Keratinocyte (primary cell): ENCODE data around the gene NECAB3. TPM values are rescaled to one million over a fixed set of nuclear protein-coding genes. Genes with fewer than 3 reads are reported as not detected.

Source experiments
- DNase-seq: peaks from one replicate; pipeline ENCODE4 v3.0.0-alpha.2; 2011; ENCODE audit warnings: low read depth, missing footprints, low spot score
- FAIRE-seq: peaks from 2 replicates; lab custom pipeline; 2011; peaks lifted over from hg19 to GRCh38; lab: Jason Lieb, UNC
- H2AFZ ChIP-seq: 2 replicates; pipeline ENCODE4 v1.6.0; 2012; ENCODE audit warnings: low read length, control low read depth, inconsistent platforms; ENCODE audit not compliant: control insufficient read depth
- H3K27ac ChIP-seq: 2 replicates; pipeline ENCODE4 v1.5.1; 2011; ENCODE audit warnings: low read length; ENCODE audit not compliant: control insufficient read depth, insufficient read depth
- H3K27me3 ChIP-seq: 3 replicates; pipeline ENCODE4 v1.6.0; 2011; ENCODE audit warnings: low read length; ENCODE audit not compliant: control insufficient read depth, insufficient read depth; ENCODE audit errors: extremely low read depth
- H3K36me3 ChIP-seq, 2 experiments: 2 replicates in 1 of 2; 3 replicates in 1 of 2; pipeline ENCODE4 v1.5.1; 2011; ENCODE audit warnings: low read length in 2 of 2, mild to moderate bottlenecking in 1 of 2; ENCODE audit not compliant: control insufficient read depth in 2 of 2, insufficient read depth in 2 of 2; ENCODE audit errors: extremely low read depth in 1 of 2
- H3K4me1 ChIP-seq: 3 replicates; pipeline ENCODE4 v1.5.1; 2011; ENCODE audit warnings: low read length; ENCODE audit not compliant: control insufficient read depth, insufficient read depth; ENCODE audit errors: extremely low read depth
- H3K4me2 ChIP-seq: 3 replicates; pipeline ENCODE4 v1.6.0; 2011; ENCODE audit warnings: low read depth, low read length; ENCODE audit not compliant: control insufficient read depth, insufficient read depth; ENCODE audit errors: extremely low read depth
- H3K4me3 ChIP-seq, 3 experiments: fragments of 200-600 bp in 1 of 3; sonication (generic) in 1 of 3; 2 replicates in 2 of 3; 3 replicates in 1 of 3; pipeline ENCODE4 v1.5.1; 2011 to 2016; ENCODE audit warnings: low read length in 3 of 3, mild to moderate bottlenecking in 3 of 3, control low read depth in 2 of 3, inconsistent platforms in 1 of 3, low read depth in 1 of 3, mixed read lengths in 1 of 3, mixed run types in 1 of 3, moderate library complexity in 1 of 3; ENCODE audit not compliant: control insufficient read depth in 2 of 3, insufficient read depth in 2 of 3; ENCODE audit errors: extremely low read depth in 1 of 3
- H3K79me2 ChIP-seq: 2 replicates; pipeline ENCODE4 v1.6.0; 2012; ENCODE audit warnings: low read length; ENCODE audit not compliant: control insufficient read depth, insufficient read depth
- H3K9ac ChIP-seq: 3 replicates; pipeline ENCODE4 v1.6.0; 2011; ENCODE audit warnings: low read length; ENCODE audit not compliant: control insufficient read depth, insufficient read depth; ENCODE audit errors: extremely low read depth
- H3K9me1 ChIP-seq: 3 replicates; pipeline ENCODE4 v1.6.0; 2011; ENCODE audit warnings: low read length; ENCODE audit not compliant: control insufficient read depth, insufficient read depth; ENCODE audit errors: extremely low read depth
- H3K9me3 ChIP-seq: 2 replicates; pipeline ENCODE4 v1.5.1; 2012; ENCODE audit warnings: low read depth, low read length; ENCODE audit not compliant: control insufficient read depth
- H4K20me1 ChIP-seq: 3 replicates; pipeline ENCODE4 v1.6.0; 2011; ENCODE audit warnings: low read length; ENCODE audit not compliant: control insufficient read depth, insufficient read depth; ENCODE audit errors: extremely low read depth
- CTCF ChIP-seq, 3 experiments: IDR thresholded peaks in 1 of 3; conservative IDR thresholded peaks in 1 of 3; optimal IDR thresholded peaks in 1 of 3; 2 replicates in 2 of 3; 3 replicates in 1 of 3; pipeline versions ENCODE3 to v1.5.1; 2011; ENCODE audit warnings: low read length in 3 of 3, mild to moderate bottlenecking in 3 of 3, moderate library complexity in 2 of 3, control low read depth in 1 of 3, inconsistent platforms in 1 of 3; ENCODE audit not compliant: insufficient read depth in 2 of 3; ENCODE audit errors: extremely low read depth in 1 of 3
- EZH2 ChIP-seq: IDR thresholded peaks from one replicate; pipeline ENCODE4 v1.6.1; 2012; ENCODE audit warnings: inconsistent platforms, mild to moderate bottlenecking, low read length, moderate library complexity
- dilution Hi-C: fragments of 300-500 bp; cut with MboI; formaldehyde crosslinking; loops from one replicate; pipeline ENCODE4 v1.7.0; 2020; ENCODE audit warnings: low sequenced_read_pairs; ENCODE audit not compliant: extremely low pct_ligation_motif_present
- polyA plus RNA-seq, 5 experiments: library from polyadenylated mRNA; depleted of rRNA in 3 of 5; stranded (reverse) in 3 of 5; stranded (forward) in 1 of 5; unstranded in 1 of 5; fragments of >200 nt; gene quantifications; 1 replicate in 1 of 5; 2 replicates in 3 of 5; 3 replicates in 1 of 5; pipeline versions ENCODE4 v1.2.1 to v1.2.3, GENCODE V29; 2011 to 2012; ENCODE audit warnings: missing spikeins in 2 of 5, low read depth in 1 of 5, low replicate concordance in 1 of 5

NECAB3 gene
- polyA plus RNA-seq, 1 donor (not counting 4 experiments of a cell fraction or from before 2014, with no cell fraction given), result 4.6 TPM

- H3K9me1 ChIP-seq, result no peaks in the 10 kb centered on the region
- dilution Hi-C loops, result no loop called here
- H3K9me3 ChIP-seq, result no peaks in the 10 kb centered on the region
- no peaks in the 10 kb centered on the region for H3K79me2 ChIP-seq
- TF ChIP-seq EZH2 (no peak), CTCF (optimal IDR thresholded peaks at IDR 0.05 in 1 of 3, IDR thresholded peaks at IDR 0.05 in 1 of 3, conservative IDR thresholded peaks at IDR 0.05 in 1 of 3; ENCODE audit: extremely low read depth in 1 of 3, insufficient read depth in 2 of 3, low read length in 3 of 3) (no peak)
- H3K4me3 ChIP-seq, result no peak overlapping the region
- no peak for DNase-seq
- no peak for FAIRE-seq
- no peak overlapping the region for H2AFZ ChIP-seq
- no peaks in the 10 kb centered on the region for H3K27me3 ChIP-seq
- H3K36me3 ChIP-seq, result no peaks in the 10 kb centered on the region
- H3K9ac ChIP-seq, result no peak overlapping the region
- no peaks in the 10 kb centered on the region for H4K20me1 ChIP-seq
- H3K4me1 ChIP-seq, result peaks cover 16% of the 10 kb centered on the region
- H3K27ac ChIP-seq, result no peak overlapping the region
- no peak overlapping the region for H3K4me2 ChIP-seq
Measured at GRCh38 chr20:33654680-33655161, 19.5 kb downstream of the NECAB3 start.

- dilution Hi-C loops, result no loop called here
- Histone ChIP-seq H3K4me3 (no peak overlapping the region), H3K27ac (no peak overlapping the region), H3K36me3 (no peaks in the 10 kb centered on the region), H3K9me1 (no peaks in the 10 kb centered on the region), H4K20me1 (no peaks in the 10 kb centered on the region), H3K27me3 (no peaks in the 10 kb centered on the region), H3K9ac (no peak overlapping the region), H3K79me2 (no peaks in the 10 kb centered on the region), H2AFZ (no peak overlapping the region), H3K4me1 (peaks cover 16% of the 10 kb centered on the region), H3K4me2 (no peak overlapping the region), H3K9me3 (no peaks in the 10 kb centered on the region)
- TF ChIP-seq EZH2 (no peak), CTCF (optimal IDR thresholded peaks at IDR 0.05 in 1 of 3, IDR thresholded peaks at IDR 0.05 in 1 of 3, conservative IDR thresholded peaks at IDR 0.05 in 1 of 3; ENCODE audit: extremely low read depth in 1 of 3, insufficient read depth in 2 of 3, low read length in 3 of 3) (no peak)
- DNase-seq (no peak), FAIRE-seq (no peak)
Measured at GRCh38 chr20:33653900-33654596, 20.2 kb downstream of the NECAB3 start.
